ENCODE results near the gene GFI1.

GFI1 gene

GRCh38 chr1:92500552-92500951 lies 13.8 kb upstream of the GFI1 start:
- H3K9me3 ChIP-seq (ENCODE audit: severe bottlenecking), result no peaks in the 10 kb centered on the region

GRCh38 chr1:92495392-92496063 lies 8.8 kb upstream of the GFI1 start:
- Histone ChIP-seq H3K4me1 (ENCODE audit: insufficient read depth, poor library complexity, severe bottlenecking) (no peaks in the 10 kb centered on the region), H3K27ac (ENCODE audit: poor library complexity, severe bottlenecking) (no peak overlapping the region), H3K4me3 (ENCODE audit: severe bottlenecking) (no peak overlapping the region), H3K27me3 (ENCODE audit: insufficient read depth, poor library complexity, severe bottlenecking) (no peaks in the 10 kb centered on the region), H3K9me3 (ENCODE audit: severe bottlenecking) (no peaks in the 10 kb centered on the region), H3K36me3 (ENCODE audit: low read depth) (no peaks in the 10 kb centered on the region)
- ATAC-seq (ENCODE audit: low read depth) (no peak), DNase-seq (ENCODE audit: low spot score) (no peak)
- no peak for TF ChIP-seq CTCF (IDR thresholded peaks at IDR 0.05; ENCODE audit: poor library complexity, severe bottlenecking)

More at GRCh38 chr1:92500552-92500951, 13.8 kb upstream of the GFI1 start:
- TF ChIP-seq CTCF (IDR thresholded peaks at IDR 0.05; ENCODE audit: poor library complexity, severe bottlenecking), result no peak
- Histone ChIP-seq H3K4me3 (ENCODE audit: severe bottlenecking) (no peak overlapping the region), H3K27ac (ENCODE audit: poor library complexity, severe bottlenecking) (no peak overlapping the region), H3K27me3 (ENCODE audit: insufficient read depth, poor library complexity, severe bottlenecking) (peaks cover 5% of the 10 kb centered on the region), H3K4me1 (ENCODE audit: insufficient read depth, poor library complexity, severe bottlenecking) (peaks cover 3% of the 10 kb centered on the region), H3K36me3 (ENCODE audit: low read depth) (no peaks in the 10 kb centered on the region)
- ATAC-seq (ENCODE audit: low read depth) (no peak), DNase-seq (ENCODE audit: low spot score) (no peak)

GRCh38 chr1:92494485-92495141 lies 7.9 kb upstream of the GFI1 start:
- Histone ChIP-seq H3K36me3 (ENCODE audit: low read depth) (no peaks in the 10 kb centered on the region), H3K27me3 (ENCODE audit: insufficient read depth, poor library complexity, severe bottlenecking) (peaks cover 2% of the 10 kb centered on the region), H3K9me3 (ENCODE audit: severe bottlenecking) (no peaks in the 10 kb centered on the region), H3K4me3 (ENCODE audit: severe bottlenecking) (no peak overlapping the region), H3K27ac (ENCODE audit: poor library complexity, severe bottlenecking) (no peak overlapping the region), H3K4me1 (ENCODE audit: insufficient read depth, poor library complexity, severe bottlenecking) (no peaks in the 10 kb centered on the region)
- no peak for TF ChIP-seq CTCF (IDR thresholded peaks at IDR 0.05; ENCODE audit: poor library complexity, severe bottlenecking)
- ATAC-seq (ENCODE audit: low read depth) (no peak), DNase-seq (ENCODE audit: low spot score) (no peak)

- Histone ChIP-seq H3K36me3 (ENCODE audit: low read depth) (no peaks in the 10 kb centered on the region), H3K4me1 (ENCODE audit: insufficient read depth, poor library complexity, severe bottlenecking) (no peaks in the 10 kb centered on the region), H3K4me3 (ENCODE audit: severe bottlenecking) (no peak overlapping the region), H3K27ac (ENCODE audit: poor library complexity, severe bottlenecking) (no peak overlapping the region), H3K9me3 (ENCODE audit: severe bottlenecking) (no peaks in the 10 kb centered on the region), H3K27me3 (ENCODE audit: insufficient read depth, poor library complexity, severe bottlenecking) (peaks cover 15% of the 10 kb centered on the region)
- no peak for DNase-seq (ENCODE audit: low spot score)
- TF ChIP-seq CTCF (IDR thresholded peaks at IDR 0.05; ENCODE audit: poor library complexity, severe bottlenecking), result no peak
- ATAC-seq (ENCODE audit: low read depth), result no peak
Measured at GRCh38 chr1:92493139-92493538, 6.4 kb upstream of the GFI1 start.

GRCh38 chr1:92488832-92489231 lies 2.1 kb upstream of the GFI1 start:
- H3K9me3 ChIP-seq (ENCODE audit: severe bottlenecking), result no peaks in the 10 kb centered on the region
- no peak for TF ChIP-seq CTCF (IDR thresholded peaks at IDR 0.05; ENCODE audit: poor library complexity, severe bottlenecking)
- no peaks in the 10 kb centered on the region for H3K4me1 ChIP-seq (ENCODE audit: insufficient read depth, poor library complexity, severe bottlenecking)
- no peak for ATAC-seq (ENCODE audit: low read depth)
- H3K27ac ChIP-seq (ENCODE audit: poor library complexity, severe bottlenecking), result no peak overlapping the region
- H3K27me3 ChIP-seq (ENCODE audit: insufficient read depth, poor library complexity, severe bottlenecking), result peaks cover 55% of the 10 kb centered on the region
- DNase-seq (ENCODE audit: low spot score), result no peak
- H3K36me3 ChIP-seq (ENCODE audit: low read depth), result no peaks in the 10 kb centered on the region
- H3K4me3 ChIP-seq (ENCODE audit: severe bottlenecking), result no peak overlapping the region

Data from RWPE2 (cell line).